Stomach (tissue), 4 donors: ENCODE measurements around the gene CALN1.

Source experiments
- CTCF ChIP-seq, 7 experiments: fragments of 450-650 bp in 4 of 7; fragments of 200-600 bp in 3 of 7; sonication (generic) in 3 of 7; IDR thresholded peaks; one replicate each; pipeline ENCODE4 v1.5.1; 2016 to 2019; ENCODE audit warnings: antibody characterized with exemption in 7 of 7, control low read depth in 2 of 7, mild to moderate bottlenecking in 1 of 7
- EP300 ChIP-seq: sonication (generic); formaldehyde crosslinking; IDR thresholded peaks from one replicate; pipeline ENCODE4 v1.6.1; 2017; ENCODE audit warnings: antibody characterized with exemption

GRCh38 chr7:71769326-71769725 is 642.8 kb downstream of the CALN1 start:
- TF ChIP-seq CTCF (IDR thresholded peaks at IDR 0.05) (no peak), EP300 (no peak)
